ENCODE data around the gene CYP2D6.

The CYP2D6 gene

GRCh38 chr22:42162728-42163489, 32.3 kb upstream of the CYP2D6 start:
- H2BK12ac ChIP-seq (ENCODE audit: low read length), result no peak overlapping the region
- H3K14ac ChIP-seq (ENCODE audit: low read length), result no peak overlapping the region
- H3K9ac ChIP-seq (ENCODE audit: low read length), result no peak overlapping the region
- H3K4me1 ChIP-seq (ENCODE audit: control insufficient read depth in 1 of 2, insufficient read depth in 2 of 2, low read length in 2 of 2), result no peaks in the 10 kb centered on the region
- no peak overlapping the region for H2AK5ac ChIP-seq (ENCODE audit: low read length)
- H3K27me3 ChIP-seq (ENCODE audit: insufficient read depth, low read length), result no peaks in the 10 kb centered on the region
- peaks cover 8 to 27% of the 10 kb centered on the region in 2 experiments for H3K36me3 ChIP-seq (ENCODE audit: control insufficient read depth in 1 of 2, insufficient read depth in 2 of 2, low read length in 2 of 2)
- H3K4ac ChIP-seq (ENCODE audit: low read depth, low read length), result no peak overlapping the region
- WGBS (ENCODE audit: extremely low coverage, insufficient coverage, insufficient read length), result no CpG with 5 or more reads among the region's 12 CpGs
- H4K12ac ChIP-seq (ENCODE audit: low read depth, low read length), result no peak overlapping the region
- no peak overlapping the region for H3K27ac ChIP-seq (ENCODE audit: low read depth, low read length)
- no peak overlapping the region for H2AFZ ChIP-seq (ENCODE audit: insufficient read depth, low read length, poor library complexity)
- no peaks in the 10 kb centered on the region for H3K79me1 ChIP-seq (ENCODE audit: low read length)
- no peaks in the 10 kb centered on the region for H3K9me3 ChIP-seq (ENCODE audit: insufficient read depth, low read depth, low read length)
- H3K4me3 ChIP-seq (ENCODE audit: low read depth, low read length), result no peak overlapping the region
- no peak overlapping the region for H3K23ac ChIP-seq (ENCODE audit: low read length)
- H2BK5ac ChIP-seq (ENCODE audit: low read depth, low read length, poor library complexity), result no peak overlapping the region
- H3K18ac ChIP-seq (ENCODE audit: low read length), result no peak overlapping the region
- no peaks in the 10 kb centered on the region for H3K79me2 ChIP-seq (ENCODE audit: control insufficient read depth, insufficient read depth, low read length, poor library complexity)
- no peak overlapping the region for H3K4me2 ChIP-seq (ENCODE audit: low read length)
- no peak overlapping the region for H4K8ac ChIP-seq (ENCODE audit: low read depth, low read length)
- no peak overlapping the region for H2BK120ac ChIP-seq (ENCODE audit: insufficient read depth, low read length, poor library complexity)
- no peak overlapping the region for H4K91ac ChIP-seq (ENCODE audit: low read depth, low read length)
- no peak for DNase-seq

DNA sequence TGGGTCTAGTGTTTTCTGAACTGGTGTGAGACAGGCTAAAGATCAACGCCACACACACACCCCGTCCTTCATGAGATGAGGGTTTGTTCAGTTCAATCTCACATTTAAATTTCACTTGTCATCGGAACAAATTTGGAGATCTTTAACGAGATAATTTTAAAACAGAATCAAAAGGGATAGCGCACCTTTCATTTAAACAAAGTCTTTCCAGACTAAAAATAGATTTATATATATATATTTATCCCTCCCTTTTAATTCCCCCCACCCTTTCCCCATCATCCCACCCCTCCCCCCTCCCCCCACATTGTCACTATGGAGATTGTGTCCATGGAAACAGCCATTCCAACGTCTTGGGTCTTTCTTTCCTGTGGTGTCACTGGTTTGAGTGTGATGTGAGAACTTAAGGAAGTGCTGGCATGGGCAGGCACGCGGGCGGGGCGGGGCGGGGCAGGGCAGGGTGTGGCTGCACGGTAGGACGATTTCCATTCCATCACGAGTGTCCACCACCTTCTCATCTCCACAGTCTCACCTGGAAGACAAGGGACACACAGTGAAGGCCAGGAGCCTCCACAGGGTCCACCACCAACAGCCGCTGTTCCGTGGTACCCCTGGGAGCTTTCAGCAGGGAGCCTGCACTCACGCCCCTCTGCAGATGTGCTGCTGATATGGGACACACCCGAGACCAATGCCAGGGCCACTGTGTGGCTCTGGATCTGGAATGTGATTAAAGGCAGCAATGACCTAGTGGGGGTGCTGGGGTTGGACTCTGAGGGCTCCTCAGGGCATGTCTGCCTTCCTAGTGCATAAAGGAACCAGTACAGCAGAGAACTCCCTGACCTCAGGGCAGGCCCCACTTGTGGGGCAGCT, 30.5 kb upstream of the CYP2D6 start:
- Histone ChIP-seq H3K4me1 (ENCODE audit: control insufficient read depth in 1 of 2, insufficient read depth in 2 of 2, low read length in 2 of 2) (no peaks in the 10 kb centered on the region), H3K14ac (ENCODE audit: low read length) (no peak overlapping the region), H3K23ac (ENCODE audit: low read length) (no peak overlapping the region), H3K79me1 (ENCODE audit: low read length) (no peaks in the 10 kb centered on the region), H2AFZ (ENCODE audit: insufficient read depth, low read length, poor library complexity) (no peak overlapping the region), H3K9ac (ENCODE audit: low read length) (no peak overlapping the region), H3K27ac (ENCODE audit: low read depth, low read length) (no peak overlapping the region), H2BK12ac (ENCODE audit: low read length) (no peak overlapping the region), H2BK120ac (ENCODE audit: insufficient read depth, low read length, poor library complexity) (no peak overlapping the region), H2AK5ac (ENCODE audit: low read length) (no peak overlapping the region), H3K4ac (ENCODE audit: low read depth, low read length) (no peak overlapping the region), H4K12ac (ENCODE audit: low read depth, low read length) (no peak overlapping the region), H4K8ac (ENCODE audit: low read depth, low read length) (no peak overlapping the region), H3K18ac (ENCODE audit: low read length) (no peak overlapping the region), H3K4me3 (ENCODE audit: low read depth, low read length) (peak overlapping the region; percentile 13), H3K36me3 (ENCODE audit: control insufficient read depth in 1 of 2, insufficient read depth in 2 of 2, low read length in 2 of 2) (peaks cover 2 to 20% of the 10 kb centered on the region in 2 experiments), H3K4me2 (ENCODE audit: low read length) (no peak overlapping the region), H4K91ac (ENCODE audit: low read depth, low read length) (no peak overlapping the region), H3K27me3 (ENCODE audit: insufficient read depth, low read length) (no peaks in the 10 kb centered on the region), H3K79me2 (ENCODE audit: control insufficient read depth, insufficient read depth, low read length, poor library complexity) (no peaks in the 10 kb centered on the region), H3K9me3 (ENCODE audit: insufficient read depth, low read depth, low read length) (no peaks in the 10 kb centered on the region), H2BK5ac (ENCODE audit: low read depth, low read length, poor library complexity) (no peak overlapping the region)
- no peak for DNase-seq
- no CpG with 5 or more reads among the region's 18 CpGs for WGBS (ENCODE audit: extremely low coverage, insufficient coverage, insufficient read length)

DNA sequence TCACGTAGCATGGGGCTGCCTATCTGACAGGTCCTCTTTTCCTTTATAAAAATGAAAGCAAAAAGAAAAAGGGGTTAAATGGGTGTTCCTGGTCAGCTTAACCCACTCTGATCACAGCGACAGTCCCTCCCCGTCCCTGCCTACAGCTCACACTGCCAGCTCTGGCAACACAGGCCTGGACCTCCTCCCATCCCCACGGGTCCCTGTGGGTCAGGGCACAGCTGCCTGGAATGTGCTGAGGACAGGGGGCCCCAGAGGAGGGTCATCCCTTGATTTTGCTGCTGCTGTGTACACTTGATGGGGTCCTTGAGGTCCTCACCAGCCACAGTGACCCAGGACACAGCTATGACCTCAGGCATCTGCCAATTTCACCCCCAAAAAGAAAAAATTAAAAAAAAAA, 29.6 kb upstream of the CYP2D6 start:
- H2AK5ac ChIP-seq (ENCODE audit: low read length), result no peak overlapping the region
- no CpG with 5 or more reads among the region's 4 CpGs for WGBS (ENCODE audit: extremely low coverage, insufficient coverage, insufficient read length)
- no peaks in the 10 kb centered on the region for H3K79me2 ChIP-seq (ENCODE audit: control insufficient read depth, insufficient read depth, low read length, poor library complexity)
- H3K4ac ChIP-seq (ENCODE audit: low read depth, low read length), result no peak overlapping the region
- H4K8ac ChIP-seq (ENCODE audit: low read depth, low read length), result no peak overlapping the region
- H2BK5ac ChIP-seq (ENCODE audit: low read depth, low read length, poor library complexity), result no peak overlapping the region
- no peak overlapping the region for H3K4me2 ChIP-seq (ENCODE audit: low read length)
- H3K27me3 ChIP-seq (ENCODE audit: insufficient read depth, low read length), result no peaks in the 10 kb centered on the region
- H4K91ac ChIP-seq (ENCODE audit: low read depth, low read length), result no peak overlapping the region
- no peak overlapping the region for H2BK12ac ChIP-seq (ENCODE audit: low read length)
- peaks cover 3 to 21% of the 10 kb centered on the region in 2 experiments for H3K36me3 ChIP-seq (ENCODE audit: control insufficient read depth in 1 of 2, insufficient read depth in 2 of 2, low read length in 2 of 2)
- no peak overlapping the region for H3K9ac ChIP-seq (ENCODE audit: low read length)
- H3K4me3 ChIP-seq (ENCODE audit: low read depth, low read length), result no peak overlapping the region
- H2AFZ ChIP-seq (ENCODE audit: insufficient read depth, low read length, poor library complexity), result no peak overlapping the region
- H2BK120ac ChIP-seq (ENCODE audit: insufficient read depth, low read length, poor library complexity), result no peak overlapping the region
- no peak overlapping the region for H3K27ac ChIP-seq (ENCODE audit: low read depth, low read length)
- no peaks in the 10 kb centered on the region for H3K4me1 ChIP-seq (ENCODE audit: control insufficient read depth in 1 of 2, insufficient read depth in 2 of 2, low read length in 2 of 2)
- H3K18ac ChIP-seq (ENCODE audit: low read length), result no peak overlapping the region
- no peak overlapping the region for H3K14ac ChIP-seq (ENCODE audit: low read length)
- no peaks in the 10 kb centered on the region for H3K9me3 ChIP-seq (ENCODE audit: insufficient read depth, low read depth, low read length)
- no peaks in the 10 kb centered on the region for H3K79me1 ChIP-seq (ENCODE audit: low read length)
- no peak for DNase-seq
- H4K12ac ChIP-seq (ENCODE audit: low read depth, low read length), result no peak overlapping the region
- H3K23ac ChIP-seq (ENCODE audit: low read length), result no peak overlapping the region

DNA sequence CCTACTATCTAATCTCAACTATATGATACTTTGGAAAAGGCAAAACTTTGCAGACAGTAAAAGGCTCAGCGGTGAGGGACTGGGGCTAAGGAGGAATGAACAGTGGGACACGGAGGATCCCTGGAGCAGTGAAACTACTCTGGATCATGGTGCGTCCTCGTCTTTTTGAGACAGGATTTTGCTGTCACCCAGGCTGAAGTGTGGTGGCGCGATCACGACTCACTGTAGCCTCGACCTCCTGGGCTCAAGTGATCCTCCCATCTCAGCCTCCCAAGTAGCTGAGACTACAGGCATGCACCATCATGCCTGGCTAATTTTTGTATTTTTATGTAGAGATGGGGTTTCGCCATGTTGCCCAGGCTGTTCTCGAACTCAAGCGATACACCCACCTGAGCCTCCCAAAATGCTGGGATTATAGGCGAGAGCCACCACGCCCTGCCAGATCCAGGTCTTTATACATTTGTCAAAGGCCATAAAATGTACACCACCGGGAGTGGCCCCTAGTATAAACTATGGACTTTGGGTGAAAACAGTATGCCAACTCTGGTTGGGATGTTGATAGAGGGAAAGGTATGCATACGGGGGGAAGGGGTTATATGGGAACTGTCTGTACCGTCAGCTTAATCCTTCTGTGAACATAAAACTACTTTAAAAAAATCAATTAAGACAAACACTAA, 28.0 kb upstream of the CYP2D6 start:
- Histone ChIP-seq H3K4me3 (ENCODE audit: low read depth, low read length) (no peak overlapping the region), H3K27me3 (ENCODE audit: insufficient read depth, low read length) (no peaks in the 10 kb centered on the region), H3K36me3 (ENCODE audit: control insufficient read depth in 1 of 2, insufficient read depth in 2 of 2, low read length in 2 of 2) (peaks cover 10 to 21% of the 10 kb centered on the region in 2 experiments), H4K12ac (ENCODE audit: low read depth, low read length) (no peak overlapping the region), H3K4ac (ENCODE audit: low read depth, low read length) (no peak overlapping the region), H3K9me3 (ENCODE audit: insufficient read depth, low read depth, low read length) (peaks cover 2% of the 10 kb centered on the region), H3K79me2 (ENCODE audit: control insufficient read depth, insufficient read depth, low read length, poor library complexity) (no peaks in the 10 kb centered on the region), H3K18ac (ENCODE audit: low read length) (no peak overlapping the region), H3K27ac (ENCODE audit: low read depth, low read length) (no peak overlapping the region), H3K14ac (ENCODE audit: low read length) (no peak overlapping the region), H3K23ac (ENCODE audit: low read length) (no peak overlapping the region), H2AFZ (ENCODE audit: insufficient read depth, low read length, poor library complexity) (no peak overlapping the region), H3K4me2 (ENCODE audit: low read length) (no peak overlapping the region), H3K79me1 (ENCODE audit: low read length) (no peaks in the 10 kb centered on the region), H2BK120ac (ENCODE audit: insufficient read depth, low read length, poor library complexity) (no peak overlapping the region), H2AK5ac (ENCODE audit: low read length) (no peak overlapping the region), H2BK5ac (ENCODE audit: low read depth, low read length, poor library complexity) (no peak overlapping the region), H2BK12ac (ENCODE audit: low read length) (no peak overlapping the region), H3K9ac (ENCODE audit: low read length) (no peak overlapping the region), H4K91ac (ENCODE audit: low read depth, low read length) (no peak overlapping the region), H4K8ac (ENCODE audit: low read depth, low read length) (no peak overlapping the region), H3K4me1 (ENCODE audit: control insufficient read depth in 1 of 2, insufficient read depth in 2 of 2, low read length in 2 of 2) (no peaks in the 10 kb centered on the region)
- no peak for DNase-seq
- WGBS (ENCODE audit: extremely low coverage, insufficient coverage, insufficient read length), result no CpG with 5 or more reads among the region's 16 CpGs

Data from trophoblast cell (in vitro differentiated cells and primary cell).